A549 (cell line): Measurements from ENCODE around the gene SPECC1L. TPM values are rescaled to one million over a fixed set of nuclear protein-coding genes. Genes with fewer than 3 reads are reported as not detected.

Experiments used
- ATAC-seq, 2 experiments: fragments of 200-7000 bp in 1 of 2; fragments of >200 bp in 1 of 2; cut with Nextera tagmentation in 1 of 2; cut with Tn5 transposase in 1 of 2; 3 replicates each; pipeline versions ENCODE4 v1.8.0 to v1.9.1; 2018 to 2020; ENCODE audit warnings: mild to moderate bottlenecking in 1 of 2, moderate library complexity in 1 of 2
- CTCF ChIA-PET: fragments of 300-600 bp; sonication (Branson Sonifier 250); formaldehyde crosslinking; extraction: SDS; loops from one replicate; lab custom pipeline; 2021; ENCODE audit warnings: antibody characterized with exemption, inconsistent platforms; lab: Yijun Ruan, JAX
- POLR2A ChIA-PET: fragments of 350-600 bp; formaldehyde crosslinking; extraction: SDS; loops from one replicate; lab custom pipeline; 2021; ENCODE audit warnings: antibody characterized with exemption, inconsistent platforms; lab: Yijun Ruan, JAX
- DNase-seq, 2 experiments: peaks; one replicate each; pipeline versions ENCODE4 v3.0.0 to v3.0.0-alpha.2; 2011 to 2016; ENCODE audit warnings: low read depth in 1 of 2, low spot score in 1 of 2
- FAIRE-seq: peaks from 2 replicates; lab custom pipeline; 2011; peaks lifted over from hg19 to GRCh38; lab: Jason Lieb, UNC
- H3K27ac ChIP-seq, 2 experiments: fragments of >200 bp; sonication (Bioruptor Twin); formaldehyde crosslinking; 3 replicates each; pipeline ENCODE4 v1.5.1; 2016 to 2017
- H3K4me1 ChIP-seq: fragments of >200 bp; sonication (Bioruptor Twin); formaldehyde crosslinking; 3 replicates; pipeline ENCODE4 v1.6.1; 2016
- H3K4me2 ChIP-seq: fragments of >200 bp; sonication (Bioruptor Twin); formaldehyde crosslinking; 3 replicates; pipeline ENCODE4 v1.6.1; 2016
- H3K4me3 ChIP-seq: fragments of >200 bp; sonication (Bioruptor Twin); formaldehyde crosslinking; 3 replicates; pipeline ENCODE4 v1.5.1; 2016
- H3K9me3 ChIP-seq: fragments of >200 bp; sonication (Bioruptor Twin); formaldehyde crosslinking; 3 replicates; pipeline ENCODE4 v1.6.1; 2016
- BHLHE40 ChIP-seq: IDR thresholded peaks from 2 replicates; pipeline ENCODE4 v1.6.1; 2012; ENCODE audit warnings: low read depth, low read length, inconsistent platforms
- CBX8 ChIP-seq: fragments of 200-600 bp; sonication (generic); IDR thresholded peaks from 2 replicates; pipeline ENCODE4 v1.6.1; 2016
- HEYL ChIP-seq: fragments of 250-450 bp; sonication (Bioruptor Pico); IDR thresholded peaks from 2 replicates; pipeline ENCODE4 v1.8.0; 2021; ENCODE audit warnings: mild to moderate bottlenecking, moderate library complexity
- JUN ChIP-seq, 2 experiments: fragments of >200 bp; sonication (Bioruptor Twin); formaldehyde crosslinking; IDR thresholded peaks; 2 replicates in 1 of 2; 3 replicates in 1 of 2; pipeline ENCODE4 v1.6.1; 2016 to 2017
- JUNB ChIP-seq: fragments of >200 bp; sonication (Bioruptor Twin); formaldehyde crosslinking; IDR thresholded peaks from 2 replicates; pipeline ENCODE4 v1.6.1; 2016
- NR3C1 ChIP-seq: fragments of >200 bp; sonication (Bioruptor Twin); formaldehyde crosslinking; IDR thresholded peaks from 3 replicates; pipeline ENCODE4 v1.6.1; 2017
- PHF8 ChIP-seq: fragments of 200-600 bp; sonication (generic); IDR thresholded peaks from 2 replicates; pipeline ENCODE4 v1.6.1; 2016; ENCODE audit warnings: low read depth, mild to moderate bottlenecking, antibody characterized with exemption, moderate library complexity, borderline replicate concordance
- POLR2A ChIP-seq: IDR thresholded peaks from 2 replicates; pipeline ENCODE4 v1.6.1; 2012; ENCODE audit warnings: mild to moderate bottlenecking, low read length
- RFX5 ChIP-seq: fragments of 450-650 bp; IDR thresholded peaks from 2 replicates; pipeline ENCODE4 v1.7.1; 2014; ENCODE audit warnings: antibody characterized with exemption, mild to moderate bottlenecking, moderate library complexity
- SMC3 ChIP-seq: fragments of >200 bp; sonication (Bioruptor Twin); formaldehyde crosslinking; IDR thresholded peaks from 3 replicates; pipeline ENCODE4 v1.6.1; 2018; ENCODE audit warnings: inconsistent platforms
- WGBS: methylation state at CpG from one replicate; pipeline ENCODE4 v1.1.6; 2017; ENCODE audit errors: missing lambda C conversion rate; 5-methylcytosine and 5-hydroxymethylcytosine counted together
- polyA minus RNA-seq: library from RNA; depleted of rRNA, polyadenylated mRNA; stranded (reverse); fragments of >200 nt; gene quantifications from 2 replicates; pipeline ENCODE4 v1.2.3, GENCODE V29; 2011; rRNA and poly(A)+ RNA removed
- polyA plus RNA-seq, 4 experiments: library from polyadenylated mRNA; depleted of rRNA in 3 of 4; stranded (reverse); fragments of >200 nt; fragmentation: RNase III in 1 of 4; extraction: RNeasy Plus Mini Kit Qiagen cat#74134 plus additional on column Dnase treatment in 1 of 4; gene quantifications; 2 replicates in 3 of 4; 3 replicates in 1 of 4; pipeline ENCODE4 v1.2.3, GENCODE V29; 2011 to 2017
- TF ChIP-seq, protein P1 (sequence below): fragments of >200 bp; sonication (Bioruptor Twin); formaldehyde crosslinking; IDR thresholded peaks from 3 replicates; pipeline ENCODE4 v1.6.1; 2016
- TF ChIP-seq, protein P2 (sequence below): IDR thresholded peaks from 2 replicates; pipeline ENCODE4 v1.6.1; 2012
- TF ChIP-seq, protein P3 (sequence below): IDR thresholded peaks from 2 replicates; pipeline ENCODE4 v1.6.1; 2012; ENCODE audit warnings: low read depth, borderline replicate concordance
- TF ChIP-seq, protein P4 (sequence below): fragments of 250-450 bp; sonication (Bioruptor Pico); IDR thresholded peaks from 2 replicates; pipeline ENCODE4 v1.5.0; 2020; ENCODE audit warnings: low read depth, mild to moderate bottlenecking, moderate library complexity
- TF ChIP-seq, protein P5 (sequence below): fragments of >200 bp; sonication (Bioruptor Twin); formaldehyde crosslinking; IDR thresholded peaks from 2 replicates; pipeline ENCODE4 v1.6.1; 2016

The SPECC1L gene, protein sequence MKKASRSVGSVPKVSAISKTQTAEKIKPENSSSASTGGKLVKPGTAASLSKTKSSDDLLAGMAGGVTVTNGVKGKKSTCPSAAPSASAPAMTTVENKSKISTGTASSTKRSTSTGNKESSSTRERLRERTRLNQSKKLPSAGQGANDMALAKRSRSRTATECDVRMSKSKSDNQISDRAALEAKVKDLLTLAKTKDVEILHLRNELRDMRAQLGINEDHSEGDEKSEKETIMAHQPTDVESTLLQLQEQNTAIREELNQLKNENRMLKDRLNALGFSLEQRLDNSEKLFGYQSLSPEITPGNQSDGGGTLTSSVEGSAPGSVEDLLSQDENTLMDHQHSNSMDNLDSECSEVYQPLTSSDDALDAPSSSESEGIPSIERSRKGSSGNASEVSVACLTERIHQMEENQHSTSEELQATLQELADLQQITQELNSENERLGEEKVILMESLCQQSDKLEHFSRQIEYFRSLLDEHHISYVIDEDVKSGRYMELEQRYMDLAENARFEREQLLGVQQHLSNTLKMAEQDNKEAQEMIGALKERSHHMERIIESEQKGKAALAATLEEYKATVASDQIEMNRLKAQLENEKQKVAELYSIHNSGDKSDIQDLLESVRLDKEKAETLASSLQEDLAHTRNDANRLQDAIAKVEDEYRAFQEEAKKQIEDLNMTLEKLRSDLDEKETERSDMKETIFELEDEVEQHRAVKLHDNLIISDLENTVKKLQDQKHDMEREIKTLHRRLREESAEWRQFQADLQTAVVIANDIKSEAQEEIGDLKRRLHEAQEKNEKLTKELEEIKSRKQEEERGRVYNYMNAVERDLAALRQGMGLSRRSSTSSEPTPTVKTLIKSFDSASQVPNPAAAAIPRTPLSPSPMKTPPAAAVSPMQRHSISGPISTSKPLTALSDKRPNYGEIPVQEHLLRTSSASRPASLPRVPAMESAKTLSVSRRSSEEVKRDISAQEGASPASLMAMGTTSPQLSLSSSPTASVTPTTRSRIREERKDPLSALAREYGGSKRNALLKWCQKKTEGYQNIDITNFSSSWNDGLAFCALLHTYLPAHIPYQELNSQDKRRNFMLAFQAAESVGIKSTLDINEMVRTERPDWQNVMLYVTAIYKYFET
- polyA plus RNA-seq (2011; rRNA removed), result 22.4 and 25.2 TPM in 2 replicates
- 8.8 and 9.6 TPM in 2 replicates for polyA plus RNA-seq (2012; cell fraction: cytosol; rRNA removed)
- polyA plus RNA-seq (2012; cell fraction: nucleus; rRNA removed), result 15.3 and 21.1 TPM in 2 replicates
- polyA plus RNA-seq (2017; fragmentation: RNase III; extraction: RNeasy Plus Mini Kit Qiagen cat#74134 plus additional on column Dnase treatment), result 14.8 to 15.4 TPM (median 15.2 TPM) in 3 replicates
- polyA minus RNA-seq, result 25.9 and 27.2 TPM in 2 replicates

DNA sequence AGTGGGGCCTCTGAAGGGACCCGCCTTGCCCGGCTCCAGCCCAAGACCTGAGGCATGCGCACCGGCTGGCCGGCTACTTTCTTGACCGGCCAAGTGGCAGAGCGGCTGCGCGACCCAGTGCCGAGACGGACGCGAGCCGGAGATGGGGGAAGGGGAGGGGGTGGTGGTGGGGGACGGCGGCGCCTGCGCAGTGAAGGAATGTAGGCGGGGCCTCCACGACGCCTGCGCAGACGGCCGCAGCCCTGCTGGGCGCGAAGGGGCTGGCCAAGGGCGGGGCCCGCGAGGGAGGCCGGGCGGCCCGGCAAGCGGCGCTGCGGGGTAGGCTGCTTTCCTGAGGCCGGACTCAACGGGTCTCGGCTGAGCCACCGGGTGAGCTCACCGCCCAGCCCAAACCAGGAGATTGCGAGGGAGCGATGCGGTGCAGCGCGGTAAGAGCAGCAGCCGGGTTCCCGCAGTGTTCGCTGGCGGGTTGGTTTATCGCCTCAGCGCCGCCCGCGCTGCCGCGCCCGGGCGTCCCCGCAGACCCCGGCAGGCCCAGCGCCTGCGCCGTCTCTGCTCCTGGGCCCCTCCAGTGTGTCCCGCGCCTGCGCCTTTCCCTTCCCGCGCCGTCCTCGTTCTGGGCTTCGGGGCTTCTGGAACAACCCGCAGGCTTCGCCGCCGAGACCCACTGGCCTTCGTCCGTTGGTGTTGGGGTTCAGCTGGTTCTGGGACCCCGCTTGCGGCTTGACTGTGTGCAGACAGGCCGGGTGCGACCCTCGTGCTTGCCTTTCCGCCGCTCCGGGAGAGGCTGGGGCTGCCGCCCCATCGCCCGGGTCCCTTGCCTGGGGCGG lies at the start of gene SPECC1L:
TSS of gene SPECC1L (plus strand) at position 276 of the 830 bp plus-strand sequence. CDS start 31,401 bp downstream, outside the sequence.
- ATAC-seq (peak; percentile 97 to 99), DNase-seq (peak; percentile 71 to 90), FAIRE-seq (no peak)
- peak within 1 kb of the TSS; percentile 82 for H3K4me2 ChIP-seq
- no peak for TF ChIP-seq RFX5
- peak; percentile 89 for TF ChIP-seq POLR2A
- TF ChIP-seq JUN (IDR thresholded peaks at IDR 0.05), result peak in 1 of 2 experiments; percentile 89; a peak in 2 of 5 replicates
- TF ChIP-seq, protein P1, sequence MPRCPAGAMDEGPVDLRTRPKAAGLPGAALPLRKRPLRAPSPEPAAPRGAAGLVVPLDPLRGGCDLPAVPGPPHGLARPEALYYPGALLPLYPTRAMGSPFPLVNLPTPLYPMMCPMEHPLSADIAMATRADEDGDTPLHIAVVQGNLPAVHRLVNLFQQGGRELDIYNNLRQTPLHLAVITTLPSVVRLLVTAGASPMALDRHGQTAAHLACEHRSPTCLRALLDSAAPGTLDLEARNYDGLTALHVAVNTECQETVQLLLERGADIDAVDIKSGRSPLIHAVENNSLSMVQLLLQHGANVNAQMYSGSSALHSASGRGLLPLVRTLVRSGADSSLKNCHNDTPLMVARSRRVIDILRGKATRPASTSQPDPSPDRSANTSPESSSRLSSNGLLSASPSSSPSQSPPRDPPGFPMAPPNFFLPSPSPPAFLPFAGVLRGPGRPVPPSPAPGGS, result peak; percentile 91; the same call in 2 of the 3 replicates
- no peak for TF ChIP-seq JUNB
- TF ChIP-seq PHF8, result peak; percentile 84
- TF ChIP-seq, protein P2, sequence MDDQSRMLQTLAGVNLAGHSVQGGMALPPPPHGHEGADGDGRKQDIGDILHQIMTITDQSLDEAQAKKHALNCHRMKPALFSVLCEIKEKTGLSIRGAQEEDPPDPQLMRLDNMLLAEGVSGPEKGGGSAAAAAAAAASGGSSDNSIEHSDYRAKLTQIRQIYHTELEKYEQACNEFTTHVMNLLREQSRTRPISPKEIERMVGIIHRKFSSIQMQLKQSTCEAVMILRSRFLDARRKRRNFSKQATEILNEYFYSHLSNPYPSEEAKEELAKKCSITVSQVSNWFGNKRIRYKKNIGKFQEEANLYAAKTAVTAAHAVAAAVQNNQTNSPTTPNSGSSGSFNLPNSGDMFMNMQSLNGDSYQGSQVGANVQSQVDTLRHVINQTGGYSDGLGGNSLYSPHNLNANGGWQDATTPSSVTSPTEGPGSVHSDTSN, result peak; percentile 34; the same call in 1 of the 2 replicates
- TF ChIP-seq, protein P3, sequence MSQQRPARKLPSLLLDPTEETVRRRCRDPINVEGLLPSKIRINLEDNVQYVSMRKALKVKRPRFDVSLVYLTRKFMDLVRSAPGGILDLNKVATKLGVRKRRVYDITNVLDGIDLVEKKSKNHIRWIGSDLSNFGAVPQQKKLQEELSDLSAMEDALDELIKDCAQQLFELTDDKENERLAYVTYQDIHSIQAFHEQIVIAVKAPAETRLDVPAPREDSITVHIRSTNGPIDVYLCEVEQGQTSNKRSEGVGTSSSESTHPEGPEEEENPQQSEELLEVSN, result peak; percentile 66; the same call in 1 of the 2 replicates
- ChIA-PET POLR2A (interaction anchor here (0.7 to 0.9 kb wide), 2 partner anchors 18 to 259 kb away, joined by 3 to 4 read pairs; no protein-coding TSS in a partner anchor), CTCF (interaction anchor here (0.7 kb wide), 1 partner anchor 109 kb away, joined by 3 read pairs; no protein-coding TSS in a partner anchor)
- H3K9me3 ChIP-seq, result no peaks in the 10 kb centered on the region
- H3K4me1 ChIP-seq, result peaks cover 17% of the 10 kb centered on the region; the same call in 2 of the 3 replicates
- peak within 1 kb of the TSS; percentile 65 for H3K4me3 ChIP-seq
- H3K27ac ChIP-seq, result peak within 1 kb of the TSS; percentile 87 to 97
- WGBS, result no CpG with 5 or more reads among the region's 89 CpGs

DNA sequence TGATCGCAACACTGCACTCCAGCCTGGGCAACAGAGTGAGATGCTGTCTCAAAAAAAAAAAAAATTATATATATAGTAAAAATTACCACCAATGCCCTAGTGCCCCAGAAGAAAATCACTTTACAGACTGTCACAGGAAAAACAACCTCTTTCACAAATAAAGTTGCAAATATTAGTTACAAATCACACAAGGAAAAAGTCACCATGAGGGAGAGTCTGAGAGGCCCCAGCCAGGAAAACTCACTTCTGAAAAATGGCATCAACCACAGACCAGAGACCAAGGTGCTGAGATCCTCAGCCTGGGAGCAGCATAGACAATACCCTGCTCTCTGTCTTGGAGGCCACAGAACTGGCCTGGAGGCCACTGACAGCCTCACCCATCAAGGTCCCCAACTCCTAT lies 46.2 kb upstream of the SPECC1L start:
- FAIRE-seq (no peak), ATAC-seq (no peak), DNase-seq (no peak)
- TF ChIP-seq, protein P4, sequence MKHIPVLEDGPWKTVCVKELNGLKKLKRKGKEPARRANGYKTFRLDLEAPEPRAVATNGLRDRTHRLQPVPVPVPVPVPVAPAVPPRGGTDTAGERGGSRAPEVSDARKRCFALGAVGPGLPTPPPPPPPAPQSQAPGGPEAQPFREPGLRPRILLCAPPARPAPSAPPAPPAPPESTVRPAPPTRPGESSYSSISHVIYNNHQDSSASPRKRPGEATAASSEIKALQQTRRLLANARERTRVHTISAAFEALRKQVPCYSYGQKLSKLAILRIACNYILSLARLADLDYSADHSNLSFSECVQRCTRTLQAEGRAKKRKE (CRISPR knock-in tag), result no peak
- TF ChIP-seq BHLHE40 (no peak), CBX8 (no peak), NR3C1 (no peak), SMC3 (no peak), HEYL (CRISPR knock-in tag) (no peak)
- TF ChIP-seq, protein P5, sequence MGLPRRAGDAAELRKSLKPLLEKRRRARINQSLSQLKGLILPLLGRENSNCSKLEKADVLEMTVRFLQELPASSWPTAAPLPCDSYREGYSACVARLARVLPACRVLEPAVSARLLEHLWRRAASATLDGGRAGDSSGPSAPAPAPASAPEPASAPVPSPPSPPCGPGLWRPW, result no peak
- WGBS, result 94% methylated on average over 1 of the region's 1 CpG
- CTCF ChIA-PET, result interaction anchor here (2.6 to 2.7 kb wide), 2 partner anchors 10 to 34 kb away, joined by 6 to 16 read pairs; no protein-coding TSS in a partner anchor
- peaks cover 7% of the 10 kb centered on the region; the same call in 1 of the 3 replicates for H3K9me3 ChIP-seq
- H3K4me2 ChIP-seq, result no peak overlapping the region
- H3K4me1 ChIP-seq, result no peaks in the 10 kb centered on the region
- H3K4me3 ChIP-seq, result no peak overlapping the region
- POLR2A ChIA-PET, result no interaction called here
- H3K27ac ChIP-seq, result no peak overlapping the region; a peak in 1 of 6 replicates
